GM12878 (cell line): ENCODE data around the gene UFC1.

ENCODE experiments used
- CTCF ChIP-seq, 3 experiments: IDR thresholded peaks in 2 of 3; conservative IDR thresholded peaks in 1 of 3; 2 replicates each; pipeline ENCODE4 v1.5.1; 2011; ENCODE audit warnings: low read depth in 3 of 3, low read length in 3 of 3, mild to moderate bottlenecking in 3 of 3, control low read depth in 2 of 3, moderate library complexity in 2 of 3, inconsistent platforms in 1 of 3, mixed read lengths in 1 of 3; ENCODE audit not compliant: control insufficient read depth in 2 of 3, insufficient read depth in 1 of 3; ENCODE audit errors: extremely low read depth in 1 of 3
- KAT2A ChIP-seq: conservative IDR thresholded peaks from 2 replicates; pipeline ENCODE4 v1.6.1; 2011; ENCODE audit warnings: low read depth, low read length; ENCODE audit not compliant: control insufficient read depth
- SMAD1 ChIP-seq: fragments of 450-650 bp; IDR thresholded peaks from 2 replicates; pipeline ENCODE4 v1.6.1; 2018; ENCODE audit warnings: mild to moderate bottlenecking, low read depth; ENCODE audit not compliant: partially characterized antibody
- TAF1 ChIP-seq: IDR thresholded peaks from 2 replicates; pipeline ENCODE4 v1.6.1; 2011; ENCODE audit warnings: mild to moderate bottlenecking, low read depth, low read length, borderline replicate concordance

GRCh38 chr1:161130266-161130665, 23.5 kb upstream of the UFC1 start:
- TF ChIP-seq KAT2A (no peak), TAF1 (no peak), CTCF (IDR thresholded peaks at IDR 0.05 in 2 of 3, conservative IDR thresholded peaks at IDR 0.05 in 1 of 3; ENCODE audit: control insufficient read depth in 2 of 3, extremely low read depth in 1 of 3, insufficient read depth in 1 of 3, low read depth in 3 of 3, low read length in 3 of 3) (no peak), SMAD1 (no peak)
